GM21723 (cell line): ENCODE data around the gene INF2.

ENCODE experiments used
- ATAC-seq: cut with Tn5 transposase; IDR thresholded peaks from one replicate; pipeline ENCODE4 v1.9.1; 2021; ENCODE audit warnings: mild to moderate bottlenecking, moderate library complexity; ENCODE audit not compliant: unreplicated experiment

The INF2 gene

GRCh38 chr14:104688505-104689108 is 811 bp upstream of the INF2 start:
- ATAC-seq: no peak

DNA sequence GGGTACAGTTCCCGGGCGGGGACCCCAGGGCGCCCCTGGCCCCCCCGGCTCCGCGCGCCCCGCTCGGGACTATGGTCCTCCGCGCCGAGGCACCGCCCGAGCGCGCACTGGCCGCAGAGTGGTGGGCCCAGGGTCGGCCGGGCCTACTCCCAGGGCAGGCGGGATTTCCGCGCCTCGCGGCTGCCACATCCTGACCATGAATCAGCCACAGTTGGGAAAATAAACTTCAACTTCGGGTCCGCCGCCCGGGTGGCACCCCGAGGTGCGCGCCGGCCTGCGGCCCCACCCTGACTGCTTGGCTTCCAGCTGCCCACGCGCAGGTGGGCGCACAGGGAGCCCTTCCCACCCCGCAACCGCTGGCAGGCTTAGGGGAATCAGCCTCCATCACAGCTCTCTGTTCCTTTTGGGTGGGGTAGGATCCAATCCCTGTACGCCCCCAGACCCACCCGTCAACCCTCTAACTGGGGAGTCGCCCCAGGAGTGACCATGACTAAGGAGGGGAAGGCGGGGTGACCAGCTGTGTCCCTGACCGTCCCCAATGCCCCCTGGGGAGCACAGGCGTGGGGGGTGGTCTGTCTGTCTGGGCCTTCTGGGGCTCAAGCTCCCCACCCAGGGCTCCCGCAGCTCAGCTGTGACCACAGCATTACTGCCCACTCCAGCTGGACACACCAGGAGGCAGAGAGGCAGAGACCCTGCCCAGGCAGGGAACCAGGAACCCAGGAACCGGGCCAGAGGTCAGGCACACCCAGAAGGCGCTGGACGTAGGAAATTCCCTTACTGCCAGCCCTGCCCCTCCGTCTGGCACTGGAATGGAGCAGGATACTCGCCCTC is 678 bp downstream of the INF2 start:
- ATAC-seq: no peak

DNA sequence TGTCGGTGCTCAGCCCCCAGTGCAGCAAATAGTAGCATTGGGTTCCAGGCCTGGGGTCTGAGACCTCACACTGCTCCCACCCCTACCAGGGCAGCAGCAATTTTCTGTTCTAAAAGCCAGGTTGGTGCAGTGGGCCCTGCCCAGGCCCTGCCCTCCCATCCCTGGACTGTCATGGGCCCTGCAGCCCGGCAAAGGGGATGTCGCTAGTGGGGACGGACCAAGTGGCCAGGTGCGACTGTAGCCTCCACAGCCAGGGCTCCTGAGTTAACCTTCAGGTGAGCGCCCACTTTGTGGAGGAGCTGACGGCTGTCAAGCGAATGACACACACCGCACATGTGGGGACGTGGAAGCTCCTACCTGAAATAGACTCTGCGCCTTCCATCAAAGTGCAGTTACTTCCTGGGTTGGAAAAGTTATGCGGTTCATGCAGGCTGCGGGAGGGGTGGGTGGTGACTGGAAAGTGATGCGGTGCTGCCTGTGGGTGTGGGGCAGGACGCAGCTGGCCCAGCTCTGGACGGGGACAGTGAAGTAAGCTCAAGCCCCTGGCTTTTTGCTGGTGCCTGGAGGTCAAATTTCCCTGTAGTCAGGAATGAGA is 1.5 kb downstream of the INF2 start:
- no peak for ATAC-seq

DNA sequence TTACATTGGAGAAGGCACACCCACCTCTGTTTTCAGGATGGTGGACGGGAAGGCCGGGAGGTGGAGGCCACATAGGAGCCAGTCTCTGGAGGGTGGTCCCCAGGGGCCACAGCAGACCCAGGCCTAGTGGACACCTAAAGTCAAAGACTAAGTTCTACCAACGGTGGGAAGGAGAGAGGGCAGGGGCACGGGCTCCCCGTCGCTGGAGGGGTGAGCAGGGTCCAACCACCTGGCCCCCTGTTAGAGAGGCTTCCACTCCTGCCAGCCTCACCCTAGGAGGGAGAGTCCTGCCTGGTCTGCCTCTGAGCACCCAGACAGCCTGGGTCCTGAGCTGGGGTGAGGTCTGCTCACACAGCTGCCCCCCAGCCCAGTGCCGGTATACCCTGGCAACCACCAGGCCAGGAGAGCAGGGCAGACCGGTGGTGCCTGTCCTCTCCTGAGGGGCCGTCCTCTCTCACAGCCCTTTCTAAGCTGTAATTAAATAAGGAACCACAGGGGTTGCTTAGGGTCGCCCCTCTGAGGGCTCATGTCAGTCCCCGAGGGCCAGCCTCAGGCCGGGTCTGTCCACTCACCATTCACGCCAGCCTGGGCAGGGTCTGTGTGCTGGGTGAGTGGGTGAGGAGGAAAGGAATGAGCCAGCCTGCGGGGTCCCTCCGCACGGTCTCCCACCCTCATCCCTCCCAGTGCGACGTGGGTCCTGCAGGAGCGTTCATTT is 2.3 kb downstream of the INF2 start:
- no peak for ATAC-seq

GRCh38 chr14:104692261-104692938 is 3.0 kb downstream of the INF2 start:
- ATAC-seq: no peak

- no peak for ATAC-seq
Observed at GRCh38 chr14:104692939-104693315, 3.5 kb downstream of the INF2 start.

DNA sequence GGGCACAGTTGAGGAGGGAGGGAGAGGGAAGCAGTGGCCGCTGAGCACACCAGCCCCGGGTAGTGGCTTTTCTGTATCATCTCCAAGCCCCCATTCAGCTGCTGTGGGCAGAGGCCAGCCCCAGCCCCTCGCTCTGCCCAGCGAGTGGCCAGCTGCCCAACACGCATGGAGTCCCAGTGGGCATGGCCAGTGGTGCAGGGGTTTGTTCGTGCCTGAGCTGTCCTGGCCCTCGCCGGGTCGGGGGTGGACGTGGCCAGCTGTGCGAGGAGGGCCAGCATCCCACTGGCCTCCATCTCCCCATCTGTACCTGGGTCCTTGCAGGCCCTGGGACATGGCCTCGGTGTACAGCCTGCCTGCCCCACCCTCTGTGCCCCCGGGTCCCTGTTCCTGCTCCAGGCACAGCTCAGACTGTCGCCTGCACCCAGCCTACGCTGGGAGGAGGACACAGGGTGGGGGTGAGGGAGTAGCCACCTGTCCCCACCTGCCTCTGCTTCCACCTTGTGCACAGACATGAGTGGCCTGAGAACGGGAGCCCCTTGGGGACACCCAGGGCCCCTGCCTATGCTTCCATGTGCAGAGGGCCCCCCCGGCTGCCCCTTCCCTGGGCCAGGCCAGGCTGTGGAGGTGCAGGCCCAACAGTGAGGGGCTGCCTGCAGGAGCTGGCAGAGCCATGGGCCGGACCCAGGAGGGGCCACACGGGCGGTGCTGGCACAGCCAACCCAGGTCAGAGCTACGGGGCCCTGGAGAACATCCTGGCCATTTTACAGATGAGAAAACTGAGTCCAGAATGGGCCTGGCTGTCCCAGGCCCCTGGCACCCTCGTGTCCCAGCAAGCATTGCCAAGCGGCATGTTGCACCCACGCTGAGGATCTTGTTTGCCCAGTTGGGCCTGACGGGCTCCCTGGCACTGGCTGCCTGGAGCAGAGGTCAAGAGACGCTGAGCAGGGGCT is 4.3 kb downstream of the INF2 start:
- no peak for ATAC-seq

GRCh38 chr14:104694475-104694950 is 5.1 kb downstream of the INF2 start:
- no peak for ATAC-seq

GRCh38 chr14:104694991-104695659 is 5.7 kb downstream of the INF2 start:
- ATAC-seq: no peak

GRCh38 chr14:104695660-104696000 is 6.2 kb downstream of the INF2 start:
- no peak for ATAC-seq

DNA sequence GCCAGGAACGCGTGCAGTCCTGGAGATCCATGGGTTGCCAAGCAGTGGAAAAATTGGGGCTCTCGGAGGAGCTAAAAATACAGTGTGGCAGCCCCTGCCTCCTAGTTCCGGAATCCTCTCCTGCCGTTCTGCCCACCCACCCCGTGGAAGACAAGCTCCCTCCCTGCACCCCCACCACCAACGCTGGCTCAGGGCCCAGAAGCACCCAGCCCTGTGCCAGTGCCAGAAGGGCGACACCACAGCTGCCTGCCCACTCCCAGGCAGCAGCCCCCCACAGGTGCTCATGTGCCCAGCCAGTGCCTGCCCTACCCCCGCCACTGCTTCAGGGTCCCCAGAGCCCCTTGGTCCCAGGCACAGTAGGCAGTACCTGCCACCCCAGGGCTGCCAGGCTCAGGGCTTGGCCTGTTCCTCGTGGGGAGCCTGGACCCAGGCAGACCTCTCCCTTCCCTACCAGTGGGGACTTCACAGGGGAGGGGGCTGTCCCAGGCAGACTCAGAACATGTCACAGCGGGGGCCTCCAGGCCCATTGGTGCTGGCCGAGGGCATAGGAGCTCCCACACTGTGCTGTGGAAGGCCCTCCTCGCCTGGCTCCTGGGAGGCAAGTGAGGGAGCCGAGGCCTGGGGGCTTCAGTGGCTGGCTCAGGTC is 7.4 kb downstream of the INF2 start:
- ATAC-seq: no peak

GRCh38 chr14:104697317-104697703 is 7.9 kb downstream of the INF2 start:
- no peak for ATAC-seq

DNA sequence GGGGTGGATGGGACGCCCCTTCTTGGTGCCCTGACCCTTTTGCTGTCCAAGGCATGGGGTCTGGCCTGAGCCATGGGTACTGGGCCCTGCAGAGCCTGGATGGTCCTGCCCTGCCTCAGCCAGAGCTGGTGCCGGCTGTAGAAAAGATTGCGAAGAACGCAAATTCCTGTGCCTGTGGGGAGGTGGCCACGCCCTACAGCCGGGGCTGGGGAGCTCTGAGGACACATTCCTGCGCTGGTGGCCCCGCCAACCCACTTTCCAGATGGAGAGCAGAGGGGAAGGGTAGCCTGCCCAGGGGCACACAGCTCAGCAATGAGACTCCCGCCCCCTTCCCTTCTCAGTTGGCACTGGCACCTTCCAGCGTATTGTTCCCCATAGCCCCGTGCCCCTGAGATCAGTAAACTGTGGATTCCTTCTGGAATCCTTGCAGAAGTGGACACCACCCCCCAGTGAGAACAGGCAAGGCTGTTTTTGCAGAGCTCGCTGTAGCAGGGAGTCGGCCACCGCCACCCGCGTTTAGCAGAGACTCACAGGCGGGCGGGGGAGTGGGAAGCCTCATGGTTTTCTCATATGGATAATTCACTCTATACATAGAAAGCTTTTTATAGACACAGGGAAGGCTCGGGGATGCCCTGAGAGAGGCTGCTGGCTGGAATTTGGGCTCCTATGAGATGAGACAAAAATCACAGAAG is 8.6 kb downstream of the INF2 start:
- no peak for ATAC-seq

DNA sequence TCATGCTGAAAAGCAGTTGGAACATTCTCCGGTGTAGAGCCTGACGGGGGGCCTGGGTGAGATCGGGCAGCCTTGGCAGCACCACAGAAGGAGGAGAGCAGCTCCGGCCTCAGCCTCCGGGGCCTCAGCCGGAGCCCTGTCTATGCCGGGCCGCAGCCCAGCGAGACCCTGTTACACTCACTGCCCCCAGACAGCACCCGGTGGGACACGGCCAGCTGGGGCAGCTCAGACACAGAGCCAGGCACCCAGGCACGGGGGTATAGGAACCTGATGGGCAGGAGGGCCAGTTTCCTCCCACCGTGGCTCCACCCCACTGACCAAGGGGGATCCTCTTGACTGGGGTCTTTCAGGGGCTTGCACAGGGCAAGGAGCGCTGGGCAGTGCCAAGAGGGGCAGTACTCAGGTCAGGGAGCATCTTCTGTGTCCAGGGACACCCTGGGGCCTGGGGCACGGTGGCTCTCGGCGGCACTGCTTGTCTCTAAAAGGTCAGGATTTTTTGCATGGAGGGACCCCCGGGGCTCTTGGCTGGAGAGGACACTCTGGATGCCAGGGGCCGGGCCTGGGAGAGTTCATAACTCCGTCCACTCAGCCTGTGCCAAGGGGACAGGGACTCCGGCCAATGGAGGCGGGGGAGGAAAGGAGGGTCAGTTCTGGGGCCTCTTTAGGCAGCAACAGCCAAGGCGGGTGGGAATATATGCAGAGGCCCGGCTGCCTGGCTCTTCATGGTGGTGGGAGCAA is 9.4 kb downstream of the INF2 start:
- ATAC-seq: no peak

DNA sequence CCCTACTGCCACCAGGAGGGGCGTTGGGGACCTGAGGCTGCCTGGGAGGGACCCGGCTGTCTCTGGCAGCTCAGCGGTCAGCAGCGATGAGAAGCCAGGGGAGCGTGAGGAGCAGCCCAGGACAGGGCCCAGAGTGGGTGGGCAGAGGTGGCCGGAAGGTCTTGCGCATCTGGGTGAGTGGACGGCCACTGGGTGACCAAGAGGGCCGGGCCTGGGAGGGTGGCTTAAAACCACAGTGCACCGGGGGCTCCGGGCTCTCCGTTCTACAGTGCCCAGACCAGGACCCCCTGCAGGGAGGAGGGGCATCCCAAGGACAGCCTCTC is 10.0 kb downstream of the INF2 start:
- ATAC-seq: no peak

GRCh38 chr14:104700225-104700651 is 10.8 kb downstream of the INF2 start:
- no peak for ATAC-seq

DNA sequence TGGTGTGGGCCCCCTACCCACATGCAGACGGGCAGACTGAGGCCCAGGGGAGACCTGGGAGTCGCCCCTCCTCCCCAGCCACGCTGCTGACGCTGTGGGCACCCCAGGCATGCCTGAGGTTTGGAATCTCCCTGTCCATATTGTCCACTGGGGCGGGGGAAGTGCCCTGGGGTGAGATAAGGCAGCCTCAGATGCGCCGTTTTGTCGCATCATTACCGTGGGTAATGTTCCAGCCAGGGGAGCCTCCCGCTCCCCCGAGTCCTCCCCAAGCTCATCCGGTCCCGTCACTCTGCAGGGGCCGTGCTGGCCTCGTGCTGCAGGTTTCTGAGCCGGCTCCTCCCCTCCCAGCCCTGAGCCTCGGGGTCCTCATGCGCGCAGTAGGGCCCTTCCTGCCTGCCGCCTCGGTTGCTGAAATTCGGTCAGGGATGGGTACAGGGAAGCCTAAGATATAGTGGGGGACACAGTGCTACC is 11.4 kb downstream of the INF2 start:
- ATAC-seq: no peak
